Choroid plexus epithelial cell (primary cell): ENCODE results near the gene SP1.
A peak's percentile ranks its signal among the peaks of the same experiment; 100 is the strongest.
"Not testable (repeated sequence)": the region's sequence is repeated elsewhere in the genome, so short reads cannot be mapped to it uniquely, and the experiment has no call there.

Experiments
- DNase-seq: peaks from one replicate; pipeline ENCODE4 v3.0.0-alpha.2; 2010; ENCODE audit warnings: low read depth
- H3K4me3 ChIP-seq: 2 replicates; pipeline ENCODE4 v1.5.1; 2011; ENCODE audit warnings: low read depth, mild to moderate bottlenecking, control low read depth, low read length, moderate library complexity
- CTCF ChIP-seq: conservative IDR thresholded peaks from 2 replicates; pipeline ENCODE4 v1.5.1; 2011; ENCODE audit warnings: low read depth, mild to moderate bottlenecking, control low read depth, inconsistent platforms, low read length, moderate library complexity

SP1 gene

GRCh38 chr12:53380104-53380793 is at the start of gene SP1:
TSS of gene SP1 (plus strand) at chr12:53380176. CDS start at chr12:53380292, 116 bp downstream.
- DNase-seq, result peak; percentile 97
- no peak for TF ChIP-seq CTCF
- peak within 1 kb of the TSS; percentile 68 for H3K4me3 ChIP-seq

GRCh38 chr12:53330671-53331070 is 49.3 kb upstream of the SP1 start:
- no peak overlapping the region for H3K4me3 ChIP-seq
- no peak for TF ChIP-seq CTCF
- no peak for DNase-seq

- DNase-seq, H3K4me3 ChIP-seq: not testable (repeated sequence)
Measured at GRCh38 chr12:53332339-53332738, 47.6 kb upstream of the SP1 start.

GRCh38 chr12:53332744-53333143 is 47.2 kb upstream of the SP1 start:
- DNase-seq, result no peak
- TF ChIP-seq CTCF, result no peak
- no peak overlapping the region for H3K4me3 ChIP-seq

GRCh38 chr12:53333289-53333688 is 46.7 kb upstream of the SP1 start:
- H3K4me3 ChIP-seq, result no peak overlapping the region
- DNase-seq, result no peak
- TF ChIP-seq CTCF, result no peak

GRCh38 chr12:53333845-53334244 is 46.1 kb upstream of the SP1 start:
- DNase-seq, result no peak
- TF ChIP-seq CTCF, result no peak
- H3K4me3 ChIP-seq, result no peak overlapping the region

- H3K4me3 ChIP-seq, result no peak overlapping the region
- DNase-seq, result no peak
- no peak for TF ChIP-seq CTCF
Measured at GRCh38 chr12:53334822-53335221, 45.2 kb upstream of the SP1 start.
